Right lobe of liver (tissue), 4 donors: Measurements from ENCODE around the gene MX1.

ENCODE experiments used
- POLR2A ChIP-seq: fragments of 450-650 bp; IDR thresholded peaks from one replicate; pipeline ENCODE4 v1.6.1; 2017; ENCODE audit warnings: antibody characterized with exemption, mild to moderate bottlenecking
- TF ChIP-seq, protein P1 (sequence below), 4 donors: fragments of 200-600 bp in 3 of 4; fragments of 450-650 bp in 1 of 4; IDR thresholded peaks; one replicate each; pipeline versions ENCODE4 v1.5.1 to v1.8.0; 2016 to 2022; ENCODE audit warnings: antibody characterized with exemption in 4 of 4, mild to moderate bottlenecking in 2 of 4
- donor health status: DM: no; HTN: no; CAD: no.
- donor health status: DM: no; HTN: no; CAD: no.
- donor health status: DM: no; HTN: yes; CAD: no.

DNA sequence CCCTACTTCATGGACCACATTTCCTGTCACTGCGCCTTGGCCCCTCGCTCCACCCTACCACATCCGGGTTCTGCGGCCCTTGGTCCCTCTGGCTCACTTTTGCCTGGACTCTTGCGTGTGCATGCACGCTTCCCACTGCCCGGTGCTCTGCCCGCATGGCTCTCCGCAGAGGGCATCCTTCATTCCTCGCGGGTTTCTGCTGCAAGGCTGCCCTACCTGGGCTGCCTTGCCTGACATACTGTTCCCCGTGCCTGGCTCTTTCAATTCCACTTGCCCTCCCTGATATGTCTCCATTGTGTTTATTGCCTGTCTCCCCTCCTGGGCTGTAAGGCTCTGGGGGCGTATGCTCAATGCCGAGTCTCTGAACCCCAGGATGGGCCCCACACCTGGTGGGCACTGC lies 37.8 kb upstream of the MX1 start:
- TF ChIP-seq, protein P1, sequence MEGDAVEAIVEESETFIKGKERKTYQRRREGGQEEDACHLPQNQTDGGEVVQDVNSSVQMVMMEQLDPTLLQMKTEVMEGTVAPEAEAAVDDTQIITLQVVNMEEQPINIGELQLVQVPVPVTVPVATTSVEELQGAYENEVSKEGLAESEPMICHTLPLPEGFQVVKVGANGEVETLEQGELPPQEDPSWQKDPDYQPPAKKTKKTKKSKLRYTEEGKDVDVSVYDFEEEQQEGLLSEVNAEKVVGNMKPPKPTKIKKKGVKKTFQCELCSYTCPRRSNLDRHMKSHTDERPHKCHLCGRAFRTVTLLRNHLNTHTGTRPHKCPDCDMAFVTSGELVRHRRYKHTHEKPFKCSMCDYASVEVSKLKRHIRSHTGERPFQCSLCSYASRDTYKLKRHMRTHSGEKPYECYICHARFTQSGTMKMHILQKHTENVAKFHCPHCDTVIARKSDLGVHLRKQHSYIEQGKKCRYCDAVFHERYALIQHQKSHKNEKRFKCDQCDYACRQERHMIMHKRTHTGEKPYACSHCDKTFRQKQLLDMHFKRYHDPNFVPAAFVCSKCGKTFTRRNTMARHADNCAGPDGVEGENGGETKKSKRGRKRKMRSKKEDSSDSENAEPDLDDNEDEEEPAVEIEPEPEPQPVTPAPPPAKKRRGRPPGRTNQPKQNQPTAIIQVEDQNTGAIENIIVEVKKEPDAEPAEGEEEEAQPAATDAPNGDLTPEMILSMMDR (IDR thresholded peaks at IDR 0.05), result no peak
- no peak for TF ChIP-seq POLR2A
